COR-L47 (cell line): ENCODE measurements around the gene NCEH1.

Source experiments
- DNase-seq: peaks from one replicate; lab custom pipeline; 2025; lab: John Stamatoyannopoulos, UW

Gene NCEH1

DNA sequence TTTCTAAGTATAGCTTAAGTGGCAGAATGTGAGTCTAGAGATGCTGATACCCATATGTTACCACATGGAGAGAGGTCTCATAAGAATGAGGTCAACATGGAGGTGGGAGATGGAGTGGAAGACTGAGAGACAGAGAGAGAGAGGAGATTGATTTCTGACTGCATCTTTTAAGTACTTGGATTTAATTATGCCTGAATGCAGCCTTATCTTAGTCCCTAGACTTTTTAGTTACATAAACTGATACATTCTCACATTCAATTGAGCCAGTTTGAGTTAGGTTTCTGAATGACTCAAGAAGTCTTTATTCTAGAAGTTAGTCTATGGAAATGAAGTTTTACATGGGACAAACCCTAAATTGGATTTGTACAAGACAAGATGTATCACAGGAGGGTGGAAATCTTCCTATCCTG is 129.1 kb downstream of the NCEH1 start:
- DNase-seq: no peak

DNA sequence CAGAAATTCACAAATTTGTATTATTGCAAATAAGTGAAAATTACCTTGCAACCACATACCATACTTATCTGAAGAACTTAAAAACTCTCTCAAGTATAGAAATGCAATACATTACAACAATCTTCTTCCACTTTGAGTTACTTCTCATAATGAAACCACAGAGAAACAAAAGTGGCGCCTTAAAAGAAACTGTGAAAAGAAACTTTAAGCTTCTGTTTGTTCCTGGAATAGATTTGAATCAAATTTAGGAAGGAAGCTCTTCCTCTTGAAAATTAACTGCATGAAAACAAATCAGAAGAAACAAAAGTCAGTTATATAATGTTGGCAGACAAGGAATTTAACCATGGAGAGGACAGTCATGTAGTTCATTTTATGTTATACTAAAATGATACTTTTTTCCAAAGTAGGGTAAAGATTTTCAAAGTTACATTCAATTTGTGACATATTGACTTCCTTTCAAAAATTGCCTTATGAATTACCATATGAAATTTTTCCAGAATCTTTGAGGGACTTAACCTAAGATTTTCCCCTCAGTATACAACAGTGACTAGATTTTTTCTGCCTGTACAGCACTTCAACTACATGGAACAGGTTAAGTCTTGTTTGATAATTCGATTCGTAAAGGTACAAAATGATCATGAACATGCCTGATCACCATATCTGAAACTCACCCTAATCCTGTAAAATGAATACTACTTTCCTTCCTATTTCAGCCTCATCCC is 130.0 kb downstream of the NCEH1 start:
- DNase-seq: no peak
